GM18520 (cell line): Measurements from ENCODE around the gene IFITM2.
"Not testable (repeated sequence)": the region's sequence is repeated elsewhere in the genome, so short reads cannot be mapped to it uniquely, and the experiment has no call there.

ENCODE experiments used
- ATAC-seq: cut with Tn5 transposase; IDR thresholded peaks from one replicate; pipeline ENCODE4 v1.9.1; 2021; ENCODE audit not compliant: unreplicated experiment

IFITM2 gene

GRCh38 chr11:339963-340362 lies 32.3 kb downstream of the IFITM2 start:
- ATAC-seq = no peak

- no peak for ATAC-seq
These were observed 33.2 kb downstream of the IFITM2 start for GRCh38 chr11:340539-341512.

- ATAC-seq = no peak
These were observed 34.7 kb downstream of the IFITM2 start for GRCh38 chr11:342328-342727.

GRCh38 chr11:344836-345578 lies 37.4 kb downstream of the IFITM2 start:
- ATAC-seq = no peak

- ATAC-seq = no peak
These were observed 38.9 kb downstream of the IFITM2 start for GRCh38 chr11:346529-346928.

- ATAC-seq = not testable (repeated sequence)
These were observed 41.8 kb downstream of the IFITM2 start for GRCh38 chr11:349270-349954.

- ATAC-seq = not testable (repeated sequence)
These were observed 42.6 kb downstream of the IFITM2 start for GRCh38 chr11:350033-350722.

- ATAC-seq = peak; percentile 63
These were observed 43.2 kb downstream of the IFITM2 start for GRCh38 chr11:350723-351255.

- ATAC-seq = no peak
These were observed 43.8 kb downstream of the IFITM2 start for GRCh38 chr11:351411-351810.

- no peak for ATAC-seq
These were observed 44.9 kb downstream of the IFITM2 start for GRCh38 chr11:352456-353031.

GRCh38 chr11:353179-353873 lies 45.7 kb downstream of the IFITM2 start:
- ATAC-seq = no peak

- ATAC-seq = no peak
These were observed 48.2 kb downstream of the IFITM2 start for GRCh38 chr11:355581-356458.

- ATAC-seq = no peak
These were observed 49.0 kb downstream of the IFITM2 start for GRCh38 chr11:356610-357009.

GRCh38 chr11:357582-357981 lies 50.0 kb downstream of the IFITM2 start:
- ATAC-seq = no peak

GRCh38 chr11:358129-358800 lies 50.6 kb downstream of the IFITM2 start:
- ATAC-seq = no peak
